ENCODE results near the gene RANBP1. TPM values are rescaled to one million over a fixed set of nuclear protein-coding genes. Genes with fewer than 3 reads are reported as not detected.

RANBP1 gene
- total RNA-seq, 1 experiment from 2014 or later = 133 TPM

DNA sequence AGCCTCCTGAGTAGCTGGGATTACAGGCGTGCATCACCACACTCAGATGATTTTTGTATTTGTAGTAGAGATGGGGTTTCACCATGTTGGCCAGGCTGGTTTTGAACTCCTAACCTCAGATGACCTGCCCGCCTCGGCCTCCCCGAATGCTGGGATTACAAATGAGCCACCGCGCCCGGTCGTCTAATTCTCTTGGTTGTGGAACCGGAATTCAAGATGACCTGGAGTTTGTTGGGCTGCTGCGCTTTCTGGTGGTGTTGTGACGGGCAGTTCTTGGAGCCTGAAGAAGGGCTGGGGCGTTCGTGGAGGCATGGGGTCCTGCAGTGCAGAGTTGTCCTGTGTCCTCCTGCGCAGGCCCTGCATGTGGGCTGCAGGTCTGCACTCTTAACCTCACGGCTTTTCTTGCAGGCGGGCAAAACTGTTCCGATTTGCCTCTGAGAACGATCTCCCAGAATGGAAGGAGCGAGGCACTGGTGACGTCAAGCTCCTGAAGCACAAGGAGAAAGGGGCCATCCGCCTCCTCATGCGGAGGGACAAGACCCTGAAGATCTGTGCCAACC lies 6.0 kb downstream of the RANBP1 start:
- no peaks in the 10 kb centered on the region for H3K9me2 ChIP-seq (replicated peaks; ENCODE audit: insufficient read depth, low read length)
- no peak overlapping the region for H3K4me2 ChIP-seq (ENCODE audit: low read depth, low read length, poor library complexity, severe bottlenecking)
- H3K27ac ChIP-seq (ENCODE audit: low read length) = no peak overlapping the region
- peaks cover 51% of the 10 kb centered on the region for H3K79me2 ChIP-seq (ENCODE audit: low read length)
- H3K4me1 ChIP-seq (ENCODE audit: low read length) = peaks cover 19% of the 10 kb centered on the region
- no peak overlapping the region for H3K9ac ChIP-seq (ENCODE audit: low read length)
- H3K27me3 ChIP-seq (ENCODE audit: low read length) = no peaks in the 10 kb centered on the region
- H2AFZ ChIP-seq (ENCODE audit: low read length) = no peak overlapping the region
- H3K4me3 ChIP-seq (ENCODE audit: low read length) = no peak overlapping the region
- H4K20me1 ChIP-seq (ENCODE audit: insufficient read depth, low read depth, low read length) = peaks cover 49% of the 10 kb centered on the region
- H3K9me3 ChIP-seq (ENCODE audit: low read length) = no peaks in the 10 kb centered on the region
- no peak for DNase-seq
- H3K36me3 ChIP-seq (ENCODE audit: insufficient read depth, low read length) = peaks cover 43% of the 10 kb centered on the region

DNA sequence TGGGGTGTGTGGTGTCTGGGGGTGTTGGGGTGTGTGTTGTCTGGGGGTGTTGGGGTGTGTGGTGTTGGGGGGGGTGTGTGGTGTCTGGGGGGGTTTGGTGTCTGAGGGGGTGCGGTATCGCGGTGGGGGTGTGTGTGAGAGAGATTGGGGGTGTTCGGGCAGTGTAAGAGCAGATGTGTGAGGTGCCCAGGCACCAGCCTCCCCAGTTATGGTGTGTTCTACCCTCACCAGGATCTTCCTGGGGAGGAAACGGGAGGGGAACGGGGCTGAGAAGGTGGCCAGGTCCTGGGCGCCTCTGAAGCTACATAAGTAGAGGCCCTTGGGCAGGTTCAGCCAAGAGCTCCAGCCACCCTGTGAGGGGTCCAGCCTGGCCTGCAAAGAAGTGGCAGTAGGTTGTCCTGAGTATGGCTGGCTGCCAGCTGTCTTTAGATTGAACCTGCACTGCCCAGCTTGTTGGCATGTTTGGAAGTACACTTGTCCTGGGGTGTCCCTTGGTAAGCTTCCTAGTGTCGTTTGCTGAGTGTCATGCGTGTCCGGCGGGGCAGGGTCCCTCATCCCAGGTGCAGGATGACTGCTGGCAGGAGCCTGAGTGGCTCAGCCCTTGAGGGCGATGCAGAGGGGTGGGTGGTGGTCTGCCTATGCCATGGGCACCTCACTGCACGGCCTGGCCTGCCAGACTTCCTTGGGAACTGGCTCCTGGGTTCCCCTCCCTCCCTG lies 7.6 kb downstream of the RANBP1 start:
- H3K36me3 ChIP-seq (ENCODE audit: insufficient read depth, low read length) = peaks cover 40% of the 10 kb centered on the region

DNA sequence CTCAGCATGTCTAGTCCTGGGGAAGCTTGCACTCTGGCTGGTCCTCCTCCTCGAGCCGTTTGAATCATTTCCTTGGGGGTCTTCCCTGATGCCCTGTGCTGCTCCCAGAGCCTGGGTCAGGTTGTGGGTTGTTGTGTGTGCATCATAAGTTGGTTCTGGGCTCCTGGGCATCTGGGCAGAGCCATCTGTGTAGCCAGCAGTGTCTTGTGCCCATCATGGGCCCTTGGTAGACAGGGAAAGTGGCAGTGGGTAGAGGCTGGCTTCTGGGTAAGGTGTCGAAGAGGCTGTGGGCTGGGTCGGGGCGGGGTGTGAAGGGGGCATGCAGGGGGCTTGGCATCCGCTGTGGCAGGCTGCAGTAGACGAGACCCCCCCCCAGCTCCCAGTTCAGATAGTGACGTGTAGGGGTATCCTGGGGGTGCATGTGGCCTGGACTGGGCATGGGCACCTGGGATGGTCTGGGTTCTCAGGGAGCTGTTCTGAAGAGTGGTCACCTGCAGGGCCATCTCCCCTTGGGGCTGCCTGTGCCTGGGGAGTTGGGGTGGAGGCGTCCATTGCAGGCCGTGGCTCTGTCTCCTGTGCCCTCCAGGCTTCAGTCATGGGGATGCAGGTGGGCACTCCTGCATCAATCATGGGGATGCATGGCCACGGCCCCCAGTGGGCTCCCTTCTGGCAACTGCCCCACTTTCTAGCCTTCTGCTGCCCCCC lies 8.3 kb downstream of the RANBP1 start:
- peaks cover 34% of the 10 kb centered on the region for H3K79me2 ChIP-seq (ENCODE audit: low read length)
- H2AFZ ChIP-seq (ENCODE audit: low read length) = no peak overlapping the region
- peaks cover 32% of the 10 kb centered on the region for H3K36me3 ChIP-seq (ENCODE audit: insufficient read depth, low read length)

More for the DNA sequence above, 7.6 kb downstream of the RANBP1 start:
- H3K4me2 ChIP-seq (ENCODE audit: low read depth, low read length, poor library complexity, severe bottlenecking) = no peak overlapping the region
- DNase-seq = no peak
- peaks cover 16% of the 10 kb centered on the region for H3K4me1 ChIP-seq (ENCODE audit: low read length)
- no peak overlapping the region for H3K9ac ChIP-seq (ENCODE audit: low read length)
- no peaks in the 10 kb centered on the region for H3K27me3 ChIP-seq (ENCODE audit: low read length)
- H3K9me3 ChIP-seq (ENCODE audit: low read length) = no peaks in the 10 kb centered on the region
- no peak overlapping the region for H3K27ac ChIP-seq (ENCODE audit: low read length)
- no peak overlapping the region for H2AFZ ChIP-seq (ENCODE audit: low read length)
- peaks cover 41% of the 10 kb centered on the region for H3K79me2 ChIP-seq (ENCODE audit: low read length)
- peaks cover 49% of the 10 kb centered on the region for H4K20me1 ChIP-seq (ENCODE audit: insufficient read depth, low read depth, low read length)
- H3K9me2 ChIP-seq (replicated peaks; ENCODE audit: insufficient read depth, low read length) = no peaks in the 10 kb centered on the region
- no peak overlapping the region for H3K4me3 ChIP-seq (ENCODE audit: low read length)

DNA sequence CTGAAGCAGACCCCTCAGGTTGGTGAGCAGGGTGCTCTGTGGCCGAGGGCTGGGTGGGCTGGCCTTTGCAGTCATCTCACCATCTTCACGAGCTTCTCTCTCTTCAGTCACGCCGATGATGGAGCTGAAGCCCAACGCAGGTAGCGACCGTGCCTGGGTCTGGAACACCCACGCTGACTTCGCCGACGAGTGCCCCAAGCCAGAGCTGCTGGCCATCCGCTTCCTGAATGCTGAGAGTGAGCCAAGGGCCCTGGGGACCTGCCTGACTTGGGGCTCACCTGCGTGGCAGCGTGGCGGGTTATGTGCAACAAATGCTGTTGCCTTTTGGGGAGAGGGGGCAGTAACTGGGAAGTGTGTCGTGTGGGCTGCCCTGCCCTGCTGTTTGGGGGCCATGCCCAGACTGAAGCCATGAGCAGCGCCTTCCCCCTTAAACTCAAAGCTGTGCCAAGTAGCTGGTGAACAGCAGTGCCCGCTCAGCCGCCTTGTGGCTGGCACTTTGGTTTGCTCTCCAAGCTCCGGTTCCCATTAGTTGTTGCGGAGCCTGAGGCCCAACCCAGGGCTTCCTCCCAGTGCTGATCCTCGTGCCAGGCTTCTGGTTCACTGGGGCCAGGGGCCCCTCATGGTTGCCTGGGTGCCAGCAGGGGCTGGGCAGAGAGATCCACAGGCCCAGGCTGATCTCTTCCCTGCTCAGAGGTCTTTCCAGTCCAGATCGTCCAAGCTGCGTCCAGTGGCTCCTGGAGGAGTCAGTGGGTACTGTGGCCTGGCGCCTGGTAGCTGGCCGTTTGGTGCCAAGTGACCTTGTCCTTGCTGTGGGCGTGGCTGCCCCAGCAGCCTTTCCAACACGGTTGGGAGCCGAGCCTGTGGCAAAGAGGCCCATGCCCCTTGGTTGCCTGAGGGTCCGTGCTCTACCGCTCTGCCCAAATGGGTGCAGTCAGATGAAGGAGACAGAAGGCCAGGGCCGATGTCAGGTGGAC lies 9.6 kb downstream of the RANBP1 start:
- Histone ChIP-seq H3K36me3 (ENCODE audit: insufficient read depth, low read length) (peaks cover 20% of the 10 kb centered on the region), H3K27me3 (ENCODE audit: low read length) (no peaks in the 10 kb centered on the region), H3K9me2 (replicated peaks; ENCODE audit: insufficient read depth, low read length) (no peaks in the 10 kb centered on the region), H3K27ac (ENCODE audit: low read length) (no peak overlapping the region), H3K4me1 (ENCODE audit: low read length) (peaks cover 10% of the 10 kb centered on the region), H3K9ac (ENCODE audit: low read length) (no peak overlapping the region), H3K4me3 (ENCODE audit: low read length) (no peak overlapping the region), H3K4me2 (ENCODE audit: low read depth, low read length, poor library complexity, severe bottlenecking) (no peak overlapping the region), H3K9me3 (ENCODE audit: low read length) (no peaks in the 10 kb centered on the region), H4K20me1 (ENCODE audit: insufficient read depth, low read depth, low read length) (peaks cover 32% of the 10 kb centered on the region), H2AFZ (ENCODE audit: low read length) (no peak overlapping the region), H3K79me2 (ENCODE audit: low read length) (peaks cover 21% of the 10 kb centered on the region)
- no peak for DNase-seq

More for the DNA sequence above, 8.3 kb downstream of the RANBP1 start:
- no peak overlapping the region for H3K9ac ChIP-seq (ENCODE audit: low read length)
- H3K9me3 ChIP-seq (ENCODE audit: low read length) = no peaks in the 10 kb centered on the region
- H3K27me3 ChIP-seq (ENCODE audit: low read length) = no peaks in the 10 kb centered on the region
- no peak overlapping the region for H3K4me2 ChIP-seq (ENCODE audit: low read depth, low read length, poor library complexity, severe bottlenecking)
- peaks cover 14% of the 10 kb centered on the region for H3K4me1 ChIP-seq (ENCODE audit: low read length)
- no peaks in the 10 kb centered on the region for H3K9me2 ChIP-seq (replicated peaks; ENCODE audit: insufficient read depth, low read length)
- no peak overlapping the region for H3K4me3 ChIP-seq (ENCODE audit: low read length)
- peaks cover 42% of the 10 kb centered on the region for H4K20me1 ChIP-seq (ENCODE audit: insufficient read depth, low read depth, low read length)
- no peak for DNase-seq
- no peak overlapping the region for H3K27ac ChIP-seq (ENCODE audit: low read length)

DNA sequence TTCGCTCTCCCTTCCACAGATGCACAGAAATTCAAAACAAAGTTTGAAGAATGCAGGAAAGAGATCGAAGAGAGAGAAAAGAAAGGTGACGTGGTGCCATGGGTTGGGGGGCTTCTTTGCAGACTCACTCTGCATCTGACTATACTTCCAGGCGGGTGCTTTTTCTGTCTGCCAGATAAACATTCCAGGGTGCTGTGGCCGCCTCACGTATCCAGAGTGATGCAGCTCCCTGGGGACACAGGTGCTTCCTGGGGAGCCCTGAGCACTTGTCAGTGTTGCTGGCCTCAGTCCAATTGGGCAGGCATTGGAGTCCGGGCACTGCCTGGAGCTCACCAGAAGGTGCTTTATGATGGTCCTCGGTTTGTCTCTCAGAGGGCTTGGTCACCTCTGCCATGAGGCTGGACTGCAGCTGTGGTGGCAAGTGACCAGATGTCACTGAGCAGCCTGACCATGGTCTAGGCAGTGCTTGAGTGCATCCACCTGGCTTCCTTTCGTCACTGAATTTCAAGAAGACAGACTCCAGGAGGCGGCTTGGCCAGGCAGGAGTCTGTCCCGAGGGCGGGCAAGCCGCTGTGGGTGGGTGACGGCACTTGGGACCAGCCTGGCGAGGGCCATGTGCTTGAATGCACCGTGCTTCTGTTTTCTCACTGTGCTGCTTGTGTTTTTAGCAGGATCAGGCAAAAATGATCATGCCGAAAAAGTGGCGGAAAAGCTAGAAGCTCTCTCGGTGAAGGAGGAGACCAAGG lies 10.6 kb downstream of the RANBP1 start:
- Histone ChIP-seq H3K9me3 (ENCODE audit: low read length) (no peaks in the 10 kb centered on the region), H3K79me2 (ENCODE audit: low read length) (peaks cover 13% of the 10 kb centered on the region), H2AFZ (ENCODE audit: low read length) (no peak overlapping the region), H3K4me3 (ENCODE audit: low read length) (no peak overlapping the region), H3K4me2 (ENCODE audit: low read depth, low read length, poor library complexity, severe bottlenecking) (no peak overlapping the region), H3K27ac (ENCODE audit: low read length) (no peak overlapping the region), H3K4me1 (ENCODE audit: low read length) (peaks cover 15% of the 10 kb centered on the region), H4K20me1 (ENCODE audit: insufficient read depth, low read depth, low read length) (peaks cover 31% of the 10 kb centered on the region; the same call in 1 of the 2 replicates), H3K9me2 (replicated peaks; ENCODE audit: insufficient read depth, low read length) (no peaks in the 10 kb centered on the region), H3K36me3 (ENCODE audit: insufficient read depth, low read length) (peaks cover 18% of the 10 kb centered on the region), H3K27me3 (ENCODE audit: low read length) (no peaks in the 10 kb centered on the region), H3K9ac (ENCODE audit: low read length) (no peak overlapping the region)
- DNase-seq = no peak

DNA sequence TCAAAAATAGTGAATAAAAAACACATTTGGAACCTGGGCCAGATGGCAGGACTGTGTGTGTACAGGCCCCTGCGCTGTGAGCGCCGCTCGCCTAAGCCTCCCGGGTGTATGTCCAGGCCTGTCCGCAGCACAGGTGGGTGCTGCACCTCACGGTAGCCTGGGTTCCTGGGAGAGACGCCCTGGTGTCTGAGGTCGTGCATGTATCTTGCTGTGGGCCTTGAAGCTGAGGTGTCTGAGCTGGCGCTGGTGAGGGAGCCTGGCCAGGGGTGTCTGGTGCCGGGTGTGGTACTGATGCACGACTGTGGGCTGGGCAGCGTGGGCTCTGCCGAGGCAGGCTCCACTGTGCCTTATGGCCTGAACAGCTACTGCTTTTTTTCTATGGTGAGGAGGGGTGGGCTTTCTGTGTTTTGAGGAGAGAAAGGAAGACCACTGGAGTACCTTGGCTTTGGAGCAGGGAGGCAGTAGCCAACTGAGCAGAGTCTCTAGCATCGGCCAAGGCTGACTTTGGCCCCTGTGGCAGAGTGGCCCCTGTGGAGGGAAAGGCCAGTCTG lies 11.5 kb downstream of the RANBP1 start:
- Histone ChIP-seq H3K4me3 (ENCODE audit: low read length) (no peak overlapping the region), H3K79me2 (ENCODE audit: low read length) (peaks cover 4% of the 10 kb centered on the region), H3K9me3 (ENCODE audit: low read length) (no peaks in the 10 kb centered on the region), H3K27me3 (ENCODE audit: low read length) (no peaks in the 10 kb centered on the region), H3K4me1 (ENCODE audit: low read length) (peaks cover 17% of the 10 kb centered on the region), H3K9ac (ENCODE audit: low read length) (no peak overlapping the region), H3K4me2 (ENCODE audit: low read depth, low read length, poor library complexity, severe bottlenecking) (no peak overlapping the region), H2AFZ (ENCODE audit: low read length) (no peak overlapping the region), H3K36me3 (ENCODE audit: insufficient read depth, low read length) (peaks cover 10% of the 10 kb centered on the region), H3K9me2 (replicated peaks; ENCODE audit: insufficient read depth, low read length) (no peaks in the 10 kb centered on the region), H3K27ac (ENCODE audit: low read length) (no peak overlapping the region), H4K20me1 (ENCODE audit: insufficient read depth, low read depth, low read length) (peaks cover 24% of the 10 kb centered on the region; the same call in 1 of the 2 replicates)
- DNase-seq = no peak

DNA sequence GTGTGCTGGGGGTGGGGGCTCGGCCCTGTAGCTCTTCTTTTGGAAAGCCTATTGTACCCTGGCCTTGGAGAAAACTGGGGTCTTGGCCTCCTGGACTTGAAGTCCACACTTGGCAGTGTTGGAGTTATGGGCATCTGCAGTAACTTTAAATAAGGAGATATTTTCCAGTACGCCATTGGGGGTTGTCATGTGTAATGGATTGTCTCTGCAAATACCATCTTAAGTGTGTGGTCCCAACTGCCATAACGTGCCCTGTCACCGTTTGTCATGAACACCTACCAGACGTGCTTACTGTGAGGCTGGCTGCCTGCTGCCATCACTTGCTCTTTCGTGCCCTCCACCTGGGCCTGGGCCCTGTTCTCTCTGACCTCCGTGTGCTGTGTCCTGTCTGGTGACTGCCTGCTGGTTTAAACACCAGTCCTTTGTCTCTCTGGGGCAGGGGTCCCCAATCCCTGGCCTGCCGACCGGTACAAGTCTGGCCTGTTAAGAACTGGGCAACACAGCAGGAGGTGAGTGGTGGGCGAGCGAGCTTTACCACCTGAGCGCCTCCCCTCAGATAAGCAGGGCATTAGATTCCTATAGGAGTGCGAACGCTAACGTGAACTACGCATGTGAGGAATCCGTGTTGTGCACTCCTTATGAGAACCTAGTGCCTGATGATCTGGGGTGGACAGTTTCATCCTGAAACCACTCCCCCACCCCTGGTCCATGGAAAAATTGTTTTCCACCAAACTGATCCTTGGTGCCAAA lies 12.1 kb downstream of the RANBP1 start:
- H2AFZ ChIP-seq (ENCODE audit: low read length) = no peak overlapping the region
- no peak overlapping the region for H3K27ac ChIP-seq (ENCODE audit: low read length)
- DNase-seq = peak; percentile 54
- H3K4me2 ChIP-seq (ENCODE audit: low read depth, low read length, poor library complexity, severe bottlenecking) = no peak overlapping the region
- no peaks in the 10 kb centered on the region for H3K9me3 ChIP-seq (ENCODE audit: low read length)
- H3K9me2 ChIP-seq (replicated peaks; ENCODE audit: insufficient read depth, low read length) = no peaks in the 10 kb centered on the region
- H3K4me1 ChIP-seq (ENCODE audit: low read length) = peaks cover 23% of the 10 kb centered on the region
- H3K27me3 ChIP-seq (ENCODE audit: low read length) = no peaks in the 10 kb centered on the region
- H3K79me2 ChIP-seq (ENCODE audit: low read length) = 0 out of 2 replicates have a peak, but pooled peaks cover 3% of the 10 kb centered on the region
- H4K20me1 ChIP-seq (ENCODE audit: insufficient read depth, low read depth, low read length) = peaks cover 28% of the 10 kb centered on the region
- no peak overlapping the region for H3K4me3 ChIP-seq (ENCODE audit: low read length)
- no peak overlapping the region for H3K9ac ChIP-seq (ENCODE audit: low read length)
- H3K36me3 ChIP-seq (ENCODE audit: insufficient read depth, low read length) = peaks cover 10% of the 10 kb centered on the region

Measured in Karpas-422 (cell line).